ENCODE data around the gene IFRD1.

Gene IFRD1

DNA sequence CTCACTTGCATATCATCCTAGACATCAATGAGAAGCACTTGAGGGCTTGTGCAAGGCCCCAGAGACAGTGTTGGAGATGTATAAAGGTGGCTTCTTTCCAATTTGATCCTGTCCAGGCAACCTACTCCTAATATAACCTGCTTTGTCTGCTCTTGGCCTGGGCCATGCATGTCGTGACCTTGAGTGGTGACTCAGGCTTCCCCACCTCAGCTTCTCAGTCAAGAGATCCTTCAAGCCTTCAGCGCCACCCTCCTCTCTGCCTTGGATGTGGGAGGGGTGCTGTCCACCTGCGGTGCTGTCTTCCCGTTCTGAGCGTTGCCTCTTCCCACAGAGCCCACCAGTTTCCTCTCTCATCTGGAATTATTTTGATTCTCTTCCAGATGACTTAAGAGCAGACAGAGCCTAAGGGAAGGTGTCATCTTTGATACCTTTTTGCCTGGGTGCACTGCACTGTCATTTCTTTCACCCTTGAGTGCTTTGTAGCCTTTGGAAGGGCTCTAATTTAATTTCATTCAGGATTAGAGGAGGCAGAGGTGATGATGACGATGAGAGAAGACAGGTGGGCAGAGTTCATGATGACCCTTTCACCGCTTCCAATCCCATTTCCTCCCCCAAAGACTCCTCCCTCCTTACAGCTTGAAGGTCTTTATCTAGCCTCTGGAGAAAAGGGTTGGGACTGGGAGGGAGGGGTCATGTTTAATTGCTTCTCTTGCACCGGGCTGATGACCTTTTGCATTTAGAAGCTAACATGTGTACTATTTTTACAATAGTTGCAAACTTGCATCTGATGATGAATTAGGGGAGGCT, 37.4 kb downstream of the IFRD1 start:
- TF ChIP-seq, protein P1, sequence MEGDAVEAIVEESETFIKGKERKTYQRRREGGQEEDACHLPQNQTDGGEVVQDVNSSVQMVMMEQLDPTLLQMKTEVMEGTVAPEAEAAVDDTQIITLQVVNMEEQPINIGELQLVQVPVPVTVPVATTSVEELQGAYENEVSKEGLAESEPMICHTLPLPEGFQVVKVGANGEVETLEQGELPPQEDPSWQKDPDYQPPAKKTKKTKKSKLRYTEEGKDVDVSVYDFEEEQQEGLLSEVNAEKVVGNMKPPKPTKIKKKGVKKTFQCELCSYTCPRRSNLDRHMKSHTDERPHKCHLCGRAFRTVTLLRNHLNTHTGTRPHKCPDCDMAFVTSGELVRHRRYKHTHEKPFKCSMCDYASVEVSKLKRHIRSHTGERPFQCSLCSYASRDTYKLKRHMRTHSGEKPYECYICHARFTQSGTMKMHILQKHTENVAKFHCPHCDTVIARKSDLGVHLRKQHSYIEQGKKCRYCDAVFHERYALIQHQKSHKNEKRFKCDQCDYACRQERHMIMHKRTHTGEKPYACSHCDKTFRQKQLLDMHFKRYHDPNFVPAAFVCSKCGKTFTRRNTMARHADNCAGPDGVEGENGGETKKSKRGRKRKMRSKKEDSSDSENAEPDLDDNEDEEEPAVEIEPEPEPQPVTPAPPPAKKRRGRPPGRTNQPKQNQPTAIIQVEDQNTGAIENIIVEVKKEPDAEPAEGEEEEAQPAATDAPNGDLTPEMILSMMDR (IDR thresholded peaks at IDR 0.05; ENCODE audit: low read depth, low read length) = no peak
- no peak for DNase-seq (ENCODE audit: extremely low read depth, low read depth)

DNA sequence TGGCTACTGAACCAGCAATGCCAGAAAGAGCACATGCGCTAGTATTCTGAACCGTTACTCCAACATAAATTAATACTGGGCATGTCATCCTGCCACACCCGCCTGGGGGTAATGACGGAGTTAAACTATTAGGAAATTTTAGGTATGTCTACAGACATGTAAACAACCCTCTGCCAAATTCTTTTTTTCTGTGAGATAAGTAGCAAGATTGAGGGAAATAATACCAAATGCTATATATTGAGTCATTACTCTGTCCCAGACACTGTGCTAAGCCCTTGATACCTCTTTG, 37.9 kb downstream of the IFRD1 start:
- DNase-seq (ENCODE audit: extremely low read depth, low read depth) = no peak
- TF ChIP-seq, protein P1 (IDR thresholded peaks at IDR 0.05; ENCODE audit: low read depth, low read length) = no peak

- TF ChIP-seq, protein P1 (IDR thresholded peaks at IDR 0.05; ENCODE audit: low read depth, low read length) = no peak
- DNase-seq (ENCODE audit: extremely low read depth, low read depth) = no peak
Measured at GRCh38 chr7:112492186-112492585, 41.9 kb downstream of the IFRD1 start.

DNA sequence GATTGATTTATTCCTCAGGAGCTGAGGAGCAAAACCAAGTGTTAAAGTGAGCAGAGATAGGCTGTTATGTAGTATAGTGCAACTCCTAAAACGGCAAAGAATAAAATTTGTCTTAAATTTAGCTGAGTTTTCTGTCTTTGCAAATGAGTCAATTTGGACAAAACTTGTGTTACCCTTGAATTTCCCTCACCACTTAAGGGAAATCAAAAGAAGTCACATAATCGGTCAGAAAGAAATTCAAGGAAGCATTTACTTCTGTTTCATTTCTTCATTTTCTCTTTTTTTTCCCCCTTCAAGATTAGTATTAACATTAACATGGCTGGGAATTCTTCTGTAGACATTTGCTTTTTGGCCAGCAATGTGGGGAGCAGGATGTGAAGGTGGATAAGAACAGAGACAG, 44.4 kb downstream of the IFRD1 start:
- TF ChIP-seq, protein P1 (IDR thresholded peaks at IDR 0.05; ENCODE audit: low read depth, low read length) = no peak

DNA sequence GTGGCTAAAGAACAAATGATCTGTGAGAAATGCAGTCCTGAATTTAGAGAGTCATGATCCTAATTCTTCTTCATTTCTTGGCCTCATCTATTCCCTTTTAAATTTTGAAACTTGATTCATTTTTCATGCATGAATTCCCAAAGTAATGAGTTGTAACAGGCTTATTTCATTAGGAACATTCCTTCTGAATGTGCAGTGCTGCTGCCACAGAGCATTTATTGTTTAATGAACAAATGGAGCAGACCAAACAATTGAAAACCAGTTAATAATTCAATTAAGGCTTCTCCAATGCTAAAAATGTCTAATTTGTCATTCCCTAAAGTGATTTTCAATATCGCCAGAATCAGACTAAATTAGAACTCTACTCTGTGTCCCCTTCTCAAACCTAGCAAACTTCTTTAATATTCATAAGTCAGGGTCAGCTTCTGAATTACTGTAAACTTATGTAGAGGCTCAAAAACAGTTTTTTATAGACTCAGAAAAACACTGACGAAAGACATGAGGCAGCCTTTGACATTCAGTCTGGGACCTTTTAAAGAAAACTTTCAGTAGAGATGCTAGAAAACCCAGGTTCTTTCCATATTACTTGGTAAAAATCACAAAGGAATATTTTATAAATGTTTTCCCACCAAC, 45.0 kb downstream of the IFRD1 start:
- TF ChIP-seq, protein P1 (IDR thresholded peaks at IDR 0.05; ENCODE audit: low read depth, low read length) = no peak
- no peak for DNase-seq (ENCODE audit: extremely low read depth, low read depth)

More for the DNA sequence above, 44.4 kb downstream of the IFRD1 start:
- no peak for DNase-seq (ENCODE audit: extremely low read depth, low read depth)

- TF ChIP-seq, protein P1 (IDR thresholded peaks at IDR 0.05; ENCODE audit: low read depth, low read length) = peak; percentile 73
- no peak for DNase-seq (ENCODE audit: extremely low read depth, low read depth)
Measured at GRCh38 chr7:112495810-112496462, 45.7 kb downstream of the IFRD1 start.

- no peak for DNase-seq (ENCODE audit: extremely low read depth, low read depth)
- TF ChIP-seq, protein P1 (IDR thresholded peaks at IDR 0.05; ENCODE audit: low read depth, low read length) = no peak
Measured at GRCh38 chr7:112497481-112497880, 47.2 kb downstream of the IFRD1 start.
